CD4-positive, alpha-beta T cell treated with Interleukin-21 for 1 hour (primary cell): ENCODE data around the gene BIRC7.

Experiments
- DNase-seq: peaks from one replicate; pipeline ENCODE4 v3.0.0-alpha.2; 2020

BIRC7 gene

GRCh38 chr20:63268671-63269439, 33.1 kb downstream of the BIRC7 start:
- DNase-seq, result no peak

- no peak for DNase-seq
Observed at GRCh38 chr20:63269724-63270123, 34.0 kb downstream of the BIRC7 start.

GRCh38 chr20:63270606-63271325, 35.1 kb downstream of the BIRC7 start:
- no peak for DNase-seq

DNA sequence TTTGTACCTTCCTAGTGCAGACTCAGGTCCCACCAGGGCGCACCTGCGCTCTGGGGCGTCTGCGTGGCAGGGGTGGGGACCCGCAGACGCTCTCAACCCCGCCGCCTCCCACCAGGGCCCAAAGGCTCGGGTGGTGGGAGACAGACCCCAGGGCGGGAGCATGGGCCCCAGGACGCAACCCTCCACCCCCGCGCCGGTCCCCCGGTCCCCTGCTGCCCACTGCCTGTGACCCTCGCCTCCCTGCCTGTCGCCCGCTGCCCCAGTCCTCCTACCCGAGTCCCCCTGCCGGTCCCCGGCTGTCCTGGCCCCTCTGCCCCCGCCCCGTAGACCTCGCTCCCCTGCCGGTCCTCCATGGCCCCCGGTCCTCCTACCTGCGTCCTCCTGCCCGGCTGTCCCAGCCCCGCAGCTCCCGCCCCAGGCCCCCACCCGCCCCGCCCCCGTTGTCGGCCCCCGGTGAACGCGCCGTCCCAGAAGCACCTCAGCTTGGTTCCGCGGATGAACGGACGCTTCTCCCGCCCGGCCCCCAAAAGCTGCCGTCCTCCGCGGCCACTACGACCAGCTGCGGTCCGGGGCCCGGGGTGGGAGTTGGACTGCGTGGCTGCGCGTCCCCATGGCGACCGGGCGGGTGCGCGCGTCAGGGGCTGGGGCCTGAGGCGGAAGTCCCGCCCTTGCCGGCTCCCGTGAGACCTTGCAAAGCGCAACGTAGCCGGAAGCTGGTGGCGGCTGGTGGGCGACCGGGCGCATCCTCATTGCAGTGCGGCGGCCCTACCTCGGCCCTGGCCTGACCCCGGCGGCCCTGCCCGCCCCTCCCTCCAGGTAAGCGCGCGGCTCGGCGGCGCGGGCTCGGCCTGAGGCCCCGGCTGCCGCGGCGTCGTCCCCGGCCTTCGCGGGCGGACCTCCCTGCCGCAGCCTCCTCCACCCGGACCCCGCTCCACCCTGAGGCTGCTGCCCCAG, 36.7 kb downstream of the BIRC7 start, which contains the start of gene ARFGAP1:
ARFGAP1 (plus strand) TSS at position 709 of the 954 bp plus-strand sequence. CDS start 2,768 bp downstream, outside the sequence.
- peak; percentile 89 for DNase-seq

GRCh38 chr20:63273059-63273579, 37.4 kb downstream of the BIRC7 start:
- DNase-seq, result no peak

DNA sequence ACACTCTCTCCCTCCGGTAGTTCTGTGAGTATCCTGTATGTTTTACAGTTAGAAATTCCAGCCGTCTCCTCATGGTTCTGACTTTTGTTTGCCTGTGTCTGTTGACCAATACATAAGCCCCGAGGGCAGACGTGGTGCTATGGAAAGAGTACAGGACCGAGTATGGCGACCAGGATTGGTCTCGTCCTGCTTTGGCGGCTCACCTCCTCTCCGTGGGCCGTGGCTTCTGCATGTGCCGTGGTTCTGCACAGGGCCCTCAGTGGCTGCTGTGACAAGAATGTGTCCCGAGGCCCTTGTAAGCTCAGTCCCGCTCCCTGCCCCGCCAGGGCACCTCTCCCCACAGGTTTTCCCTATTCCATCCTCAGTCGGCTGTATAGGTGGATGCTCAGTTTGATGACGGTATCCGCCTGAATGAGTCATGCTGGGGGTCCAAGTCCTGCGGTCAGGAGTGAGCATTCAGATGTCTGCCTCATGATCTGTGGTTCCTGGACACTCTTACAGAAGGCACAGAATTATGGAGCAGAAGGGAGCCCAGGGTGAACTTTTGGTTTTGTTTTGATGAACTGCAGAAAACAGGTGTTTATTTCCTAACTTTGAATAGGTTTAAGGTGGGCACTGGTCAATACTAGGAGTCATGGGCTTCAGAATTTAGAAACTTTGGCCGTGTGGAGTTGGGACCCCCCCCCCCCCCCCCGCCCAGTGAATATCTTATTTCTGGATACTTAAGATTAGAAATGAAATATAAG, 38.1 kb downstream of the BIRC7 start:
- no peak for DNase-seq

- DNase-seq, result no peak
Observed at GRCh38 chr20:63274381-63275228, 38.9 kb downstream of the BIRC7 start.

DNA sequence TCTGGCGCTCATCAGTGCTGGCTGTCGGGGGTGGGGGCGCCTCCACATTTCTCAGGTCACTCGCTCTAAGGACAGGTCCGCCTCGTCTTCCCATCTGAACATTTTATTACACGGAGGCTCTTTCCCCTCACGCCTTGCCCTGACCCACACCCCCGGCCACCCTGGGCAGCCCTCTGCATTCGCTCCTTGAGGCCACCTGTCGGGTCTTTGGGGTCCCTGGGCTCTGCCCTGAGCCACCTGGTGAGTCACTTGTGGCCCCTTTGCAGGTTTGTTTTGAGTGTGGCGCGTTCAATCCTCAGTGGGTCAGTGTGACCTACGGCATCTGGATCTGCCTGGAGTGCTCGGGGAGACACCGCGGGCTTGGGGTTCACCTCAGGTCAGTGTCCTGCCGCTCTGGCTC, 40.1 kb downstream of the BIRC7 start:
- no peak for DNase-seq

DNA sequence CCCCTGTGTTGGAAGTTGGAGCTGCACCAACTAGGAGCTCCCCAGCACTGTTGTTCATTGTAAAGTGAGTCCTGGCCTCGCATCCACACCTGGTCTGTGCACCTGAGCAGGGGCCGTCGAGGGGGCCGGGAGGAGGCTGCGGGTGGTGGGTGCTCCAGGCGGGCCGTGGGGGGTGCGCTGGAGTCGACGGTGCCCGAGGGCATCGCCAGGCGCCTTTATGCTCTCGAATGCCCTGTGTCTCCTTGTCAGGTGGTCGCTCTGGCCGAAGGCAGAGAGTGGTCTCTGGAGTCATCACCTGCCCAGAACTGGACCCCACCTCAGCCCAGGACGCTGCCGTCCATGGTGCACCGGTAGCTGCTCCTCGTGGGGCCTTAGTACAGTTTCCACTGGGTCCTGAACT, 41.3 kb downstream of the BIRC7 start:
- no peak for DNase-seq

GRCh38 chr20:63277466-63278272, 42.0 kb downstream of the BIRC7 start:
- DNase-seq, result no peak

- DNase-seq, result no peak
Observed at GRCh38 chr20:63278661-63279060, 43.0 kb downstream of the BIRC7 start.

GRCh38 chr20:63279931-63280330, 44.2 kb downstream of the BIRC7 start:
- no peak for DNase-seq

- DNase-seq, result no peak
Observed at GRCh38 chr20:63280371-63280770, 44.7 kb downstream of the BIRC7 start.

DNA sequence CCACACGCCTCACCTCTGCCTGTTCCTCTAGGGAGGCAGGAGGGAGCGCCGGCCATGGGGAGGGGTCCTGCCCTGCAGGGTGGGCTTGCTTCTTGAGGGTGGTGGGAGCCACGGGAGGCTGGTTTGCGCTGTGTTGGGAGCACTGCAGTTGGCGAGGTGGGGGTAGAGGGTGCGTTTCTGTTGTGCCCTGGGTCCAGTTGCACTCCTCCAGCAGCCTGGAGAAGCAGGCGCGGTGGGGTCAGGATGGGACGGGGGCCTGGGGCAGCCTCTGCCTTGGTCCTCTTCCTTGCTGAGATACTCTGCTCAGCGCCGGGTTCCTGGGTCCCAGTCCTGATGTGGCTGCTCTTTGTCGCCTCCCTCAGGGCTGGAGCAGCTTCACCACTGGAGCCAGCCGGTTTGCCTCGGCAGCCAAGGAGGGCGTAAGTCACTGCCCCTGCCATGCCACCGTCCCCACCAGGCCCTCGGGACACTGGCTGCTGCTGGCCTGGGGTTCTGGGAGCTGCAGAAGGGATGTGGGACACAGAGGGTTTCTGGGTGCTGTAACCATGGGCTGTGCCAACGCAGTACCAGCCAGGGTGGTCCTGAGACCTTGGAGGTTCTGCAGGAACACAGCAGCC, 45.3 kb downstream of the BIRC7 start:
- no peak for DNase-seq

DNA sequence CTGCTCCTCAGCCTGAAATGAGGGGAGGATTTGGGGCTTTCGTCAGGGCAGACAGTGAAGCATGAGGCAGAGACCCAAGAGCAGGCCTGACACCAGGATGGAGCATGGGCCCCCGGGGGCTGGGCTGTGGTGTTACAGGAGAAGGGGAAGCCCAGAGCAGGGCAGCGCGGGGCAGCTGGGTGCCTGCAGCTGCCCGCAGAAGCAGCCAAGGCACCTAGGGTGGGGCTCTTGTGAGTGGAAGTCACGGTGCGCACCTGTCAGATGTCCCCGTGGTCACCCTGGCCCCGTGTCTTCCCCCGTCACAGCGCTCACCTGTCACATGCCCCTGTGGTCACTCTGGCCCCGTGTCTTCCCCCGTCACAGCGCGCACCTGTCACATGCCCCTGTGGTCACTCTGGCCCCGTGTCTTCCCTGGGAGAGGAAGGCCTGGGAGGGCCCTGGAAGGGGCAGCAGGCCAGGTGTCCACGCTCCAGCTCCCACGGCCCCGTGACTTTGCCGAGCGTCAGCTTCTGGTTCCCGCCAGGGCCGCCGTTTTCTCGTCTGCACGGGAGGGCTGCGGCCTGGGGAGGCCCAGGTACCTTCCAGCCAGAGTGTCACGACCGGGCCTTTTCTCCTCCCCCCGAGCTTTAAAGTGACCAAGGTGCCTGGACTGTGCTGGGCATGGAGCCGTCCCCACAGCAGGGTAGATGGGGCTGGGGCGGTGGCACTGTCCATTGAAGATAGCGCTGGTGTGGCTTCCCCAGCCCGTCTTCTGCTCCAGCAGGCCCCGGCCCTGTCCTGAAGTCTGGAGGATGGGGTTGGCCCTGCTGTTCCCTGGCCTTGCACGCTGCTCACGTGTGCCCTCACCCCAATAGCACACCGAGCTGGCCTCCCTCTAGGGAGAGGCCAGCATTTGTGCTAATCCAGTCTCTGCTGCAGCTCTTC, 46.3 kb downstream of the BIRC7 start:
- no peak for DNase-seq

DNA sequence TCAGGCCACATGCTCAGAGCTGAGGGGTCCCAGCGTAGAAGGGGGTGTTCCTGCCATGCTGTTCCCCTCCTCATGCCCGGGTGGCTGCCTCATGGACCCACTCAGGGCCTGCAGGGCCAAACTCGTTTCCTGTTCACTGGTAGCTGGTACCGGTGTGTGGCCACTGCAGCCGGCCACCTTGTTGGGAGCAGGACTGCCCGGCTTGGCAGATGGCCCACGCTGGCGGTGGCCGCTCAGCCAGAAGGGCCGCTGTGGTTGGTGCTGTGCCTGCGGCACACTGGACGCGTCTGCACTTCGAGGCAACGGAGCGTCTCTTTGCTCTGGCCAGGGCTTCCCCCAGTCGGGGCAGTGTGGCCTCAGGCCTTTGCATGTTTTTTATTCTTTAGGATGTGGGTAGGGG, 47.2 kb downstream of the BIRC7 start:
- no peak for DNase-seq

- DNase-seq, result no peak
Observed at GRCh38 chr20:63283397-63284082, 47.8 kb downstream of the BIRC7 start.

- DNase-seq, result peak; percentile 41
Observed at GRCh38 chr20:63284083-63284440, 48.4 kb downstream of the BIRC7 start.
